ENCODE results near the gene IGF2R. TPM values are rescaled to one million over a fixed set of nuclear protein-coding genes. Genes with fewer than 3 reads are reported as not detected.

The IGF2R gene
- total and polyA plus RNA-seq, 2 donors from 2014 or later = 23.7 to 88.6 TPM

- TF ChIP-seq, protein P1, sequence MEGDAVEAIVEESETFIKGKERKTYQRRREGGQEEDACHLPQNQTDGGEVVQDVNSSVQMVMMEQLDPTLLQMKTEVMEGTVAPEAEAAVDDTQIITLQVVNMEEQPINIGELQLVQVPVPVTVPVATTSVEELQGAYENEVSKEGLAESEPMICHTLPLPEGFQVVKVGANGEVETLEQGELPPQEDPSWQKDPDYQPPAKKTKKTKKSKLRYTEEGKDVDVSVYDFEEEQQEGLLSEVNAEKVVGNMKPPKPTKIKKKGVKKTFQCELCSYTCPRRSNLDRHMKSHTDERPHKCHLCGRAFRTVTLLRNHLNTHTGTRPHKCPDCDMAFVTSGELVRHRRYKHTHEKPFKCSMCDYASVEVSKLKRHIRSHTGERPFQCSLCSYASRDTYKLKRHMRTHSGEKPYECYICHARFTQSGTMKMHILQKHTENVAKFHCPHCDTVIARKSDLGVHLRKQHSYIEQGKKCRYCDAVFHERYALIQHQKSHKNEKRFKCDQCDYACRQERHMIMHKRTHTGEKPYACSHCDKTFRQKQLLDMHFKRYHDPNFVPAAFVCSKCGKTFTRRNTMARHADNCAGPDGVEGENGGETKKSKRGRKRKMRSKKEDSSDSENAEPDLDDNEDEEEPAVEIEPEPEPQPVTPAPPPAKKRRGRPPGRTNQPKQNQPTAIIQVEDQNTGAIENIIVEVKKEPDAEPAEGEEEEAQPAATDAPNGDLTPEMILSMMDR (IDR thresholded peaks at IDR 0.05; ENCODE audit: borderline replicate concordance, extremely low read depth, insufficient read depth) = no peak
- no peak overlapping the region for H3K27ac ChIP-seq (ENCODE audit: low read depth in 2 of 2, low read length in 2 of 2)
- FAIRE-seq = no peak
- no peak overlapping the region for H3K4me3 ChIP-seq (ENCODE audit: low read length in 3 of 3)
- peaks cover 0 to 3% (median 0%) of the 10 kb centered on the region in 3 donors for H3K36me3 ChIP-seq (ENCODE audit: control insufficient read depth in 2 of 3, insufficient read depth in 3 of 3, low read length in 3 of 3)
- peaks cover 0 to 17% (median 5%) of the 10 kb centered on the region in 3 donors for H3K4me1 ChIP-seq (ENCODE audit: control insufficient read depth in 2 of 3, insufficient read depth in 2 of 3, low read depth in 1 of 3, low read length in 3 of 3)
- H3K9me3 ChIP-seq (ENCODE audit: control insufficient read depth in 2 of 3, insufficient read depth in 1 of 3, low read length in 3 of 3) = no peaks in the 10 kb centered on the region
- DNase-seq = no peak
- no peaks in the 10 kb centered on the region for H3K27me3 ChIP-seq (ENCODE audit: control insufficient read depth, insufficient read depth, low read length)
- no peak overlapping the region for H3K9ac ChIP-seq (ENCODE audit: low read length in 3 of 3)
- intact Hi-C loops (cut with DNase I) = no loop called here
These were observed 35.1 kb downstream of the IGF2R start for GRCh38 chr6:160004018-160004417.

GRCh38 chr6:160004419-160005175, 35.7 kb downstream of the IGF2R start:
- H3K4me3 ChIP-seq (ENCODE audit: low read length in 3 of 3) = no peak overlapping the region
- no peaks in the 10 kb centered on the region for H3K9me3 ChIP-seq (ENCODE audit: control insufficient read depth in 2 of 3, insufficient read depth in 1 of 3, low read length in 3 of 3)
- FAIRE-seq (no peak), DNase-seq (no peak)
- H3K4me1 ChIP-seq (ENCODE audit: control insufficient read depth in 2 of 3, insufficient read depth in 2 of 3, low read depth in 1 of 3, low read length in 3 of 3) = peaks cover 0 to 17% (median 5%) of the 10 kb centered on the region in 3 donors
- no peak overlapping the region for H3K27ac ChIP-seq (ENCODE audit: low read depth in 2 of 2, low read length in 2 of 2)
- H3K27me3 ChIP-seq (ENCODE audit: control insufficient read depth, insufficient read depth, low read length) = no peaks in the 10 kb centered on the region
- TF ChIP-seq, protein P1 (IDR thresholded peaks at IDR 0.05; ENCODE audit: borderline replicate concordance, extremely low read depth, insufficient read depth) = no peak
- peaks cover 0 to 3% (median 0%) of the 10 kb centered on the region in 3 donors for H3K36me3 ChIP-seq (ENCODE audit: control insufficient read depth in 2 of 3, insufficient read depth in 3 of 3, low read length in 3 of 3)
- intact Hi-C loops (cut with DNase I) = no loop called here
- H3K9ac ChIP-seq (ENCODE audit: low read length in 3 of 3) = no peak overlapping the region

DNA sequence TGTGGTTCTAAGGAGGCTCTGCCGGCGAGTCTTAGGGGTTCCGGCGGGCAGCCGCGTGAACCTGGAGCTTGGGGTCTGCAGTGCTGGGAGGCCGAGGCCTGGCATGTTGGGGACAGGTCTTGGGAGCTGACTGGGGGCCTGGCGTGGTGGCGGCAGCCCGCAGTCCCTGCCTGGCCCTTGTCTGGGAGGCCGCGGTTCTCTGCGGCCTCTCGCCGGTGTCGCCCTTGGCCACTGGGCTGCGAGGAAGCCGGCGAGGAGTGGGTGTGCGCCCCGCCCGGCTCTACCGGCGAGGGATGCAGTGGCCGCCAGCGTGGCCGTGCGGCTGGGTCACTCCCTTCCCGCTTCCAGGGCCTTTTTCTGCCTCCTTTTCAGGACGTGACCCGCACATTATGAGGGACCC, 36.3 kb downstream of the IGF2R start:
- FAIRE-seq (no peak), DNase-seq (no peak)
- Histone ChIP-seq H3K9me3 (ENCODE audit: control insufficient read depth in 2 of 3, insufficient read depth in 1 of 3, low read length in 3 of 3) (no peaks in the 10 kb centered on the region), H3K27ac (ENCODE audit: low read depth in 2 of 2, low read length in 2 of 2) (no peak overlapping the region), H3K4me3 (ENCODE audit: low read length in 3 of 3) (no peak overlapping the region), H3K36me3 (ENCODE audit: control insufficient read depth in 2 of 3, insufficient read depth in 3 of 3, low read length in 3 of 3) (peaks cover 0 to 3% (median 0%) of the 10 kb centered on the region in 3 donors), H3K27me3 (ENCODE audit: control insufficient read depth, insufficient read depth, low read length) (no peaks in the 10 kb centered on the region), H3K9ac (ENCODE audit: low read length in 3 of 3) (no peak overlapping the region), H3K4me1 (ENCODE audit: control insufficient read depth in 2 of 3, insufficient read depth in 2 of 3, low read depth in 1 of 3, low read length in 3 of 3) (peaks cover 0 to 17% (median 5%) of the 10 kb centered on the region in 3 donors)
- TF ChIP-seq, protein P1 (IDR thresholded peaks at IDR 0.05; ENCODE audit: borderline replicate concordance, extremely low read depth, insufficient read depth) = no peak
- intact Hi-C loops (cut with DNase I) = no loop called here

Data from kidney (tissue), 14 donors.